ENCODE measurements around the gene TRIM38.

The TRIM38 gene

DNA sequence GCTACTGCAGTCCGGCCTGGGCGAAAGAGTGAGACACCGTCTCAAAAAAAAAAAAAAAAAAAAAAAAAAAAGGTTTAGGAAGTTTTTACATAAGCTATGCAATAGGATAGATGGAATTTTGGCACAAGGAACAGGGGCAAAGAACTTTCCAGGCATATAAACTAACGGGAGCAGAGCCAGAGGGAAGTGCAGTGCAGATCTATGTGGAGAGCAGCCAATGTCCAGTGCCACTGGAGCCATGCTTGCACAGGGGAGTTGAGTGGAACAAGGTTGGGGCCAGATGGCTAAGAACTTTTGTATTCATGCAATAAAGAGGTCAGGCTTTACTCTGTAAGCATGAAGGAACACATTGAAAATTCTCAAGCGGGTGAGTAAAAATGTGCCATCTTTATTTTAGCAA, 42.9 kb upstream of the TRIM38 start:
- in situ Hi-C loops (cut with MboI; ENCODE audit: low sequenced_read_pairs, unreplicated experiment) = no loop called here
- no peak for DNase-seq (ENCODE audit: low spot score)
- TF ChIP-seq, protein P1, sequence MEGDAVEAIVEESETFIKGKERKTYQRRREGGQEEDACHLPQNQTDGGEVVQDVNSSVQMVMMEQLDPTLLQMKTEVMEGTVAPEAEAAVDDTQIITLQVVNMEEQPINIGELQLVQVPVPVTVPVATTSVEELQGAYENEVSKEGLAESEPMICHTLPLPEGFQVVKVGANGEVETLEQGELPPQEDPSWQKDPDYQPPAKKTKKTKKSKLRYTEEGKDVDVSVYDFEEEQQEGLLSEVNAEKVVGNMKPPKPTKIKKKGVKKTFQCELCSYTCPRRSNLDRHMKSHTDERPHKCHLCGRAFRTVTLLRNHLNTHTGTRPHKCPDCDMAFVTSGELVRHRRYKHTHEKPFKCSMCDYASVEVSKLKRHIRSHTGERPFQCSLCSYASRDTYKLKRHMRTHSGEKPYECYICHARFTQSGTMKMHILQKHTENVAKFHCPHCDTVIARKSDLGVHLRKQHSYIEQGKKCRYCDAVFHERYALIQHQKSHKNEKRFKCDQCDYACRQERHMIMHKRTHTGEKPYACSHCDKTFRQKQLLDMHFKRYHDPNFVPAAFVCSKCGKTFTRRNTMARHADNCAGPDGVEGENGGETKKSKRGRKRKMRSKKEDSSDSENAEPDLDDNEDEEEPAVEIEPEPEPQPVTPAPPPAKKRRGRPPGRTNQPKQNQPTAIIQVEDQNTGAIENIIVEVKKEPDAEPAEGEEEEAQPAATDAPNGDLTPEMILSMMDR (IDR thresholded peaks at IDR 0.05; ENCODE audit: borderline replicate concordance, control extremely low read depth, extremely low read depth, insufficient read depth, missing control alignments) = no peak

DNA sequence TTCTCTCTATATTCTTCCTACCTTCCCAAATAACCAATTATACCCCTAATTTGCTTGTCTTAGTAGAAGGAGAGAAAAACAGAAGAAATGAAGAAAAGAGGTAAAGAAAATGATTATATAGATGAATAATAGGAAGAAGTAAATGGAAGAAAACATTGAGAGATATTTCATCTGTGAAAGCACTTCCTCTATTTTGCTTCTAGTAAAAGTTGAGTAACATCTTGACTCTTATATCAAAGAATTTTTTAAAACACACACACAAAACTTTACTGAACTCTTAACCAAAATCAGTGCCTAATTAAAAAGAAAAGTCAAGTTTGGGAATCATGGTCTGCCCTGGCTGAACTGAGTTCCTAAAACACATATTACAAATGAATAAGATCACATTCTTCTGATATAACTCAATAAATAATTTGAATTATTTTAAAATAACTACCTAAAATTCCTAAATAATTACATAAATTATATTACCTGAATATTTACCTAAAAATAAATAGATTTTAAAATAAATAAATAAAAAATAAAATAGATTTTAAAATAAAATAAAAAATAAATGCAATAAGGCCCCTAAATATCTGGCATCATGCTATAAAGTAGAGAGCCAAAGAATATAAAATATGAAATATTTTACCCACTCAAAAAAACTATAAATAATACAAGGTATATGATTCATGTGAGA, 40.9 kb upstream of the TRIM38 start:
- in situ Hi-C loops (cut with MboI; ENCODE audit: low sequenced_read_pairs, unreplicated experiment) = no loop called here
- TF ChIP-seq, protein P1 (IDR thresholded peaks at IDR 0.05; ENCODE audit: borderline replicate concordance, control extremely low read depth, extremely low read depth, insufficient read depth, missing control alignments) = no peak
- no peak for DNase-seq (ENCODE audit: low spot score)

DNA sequence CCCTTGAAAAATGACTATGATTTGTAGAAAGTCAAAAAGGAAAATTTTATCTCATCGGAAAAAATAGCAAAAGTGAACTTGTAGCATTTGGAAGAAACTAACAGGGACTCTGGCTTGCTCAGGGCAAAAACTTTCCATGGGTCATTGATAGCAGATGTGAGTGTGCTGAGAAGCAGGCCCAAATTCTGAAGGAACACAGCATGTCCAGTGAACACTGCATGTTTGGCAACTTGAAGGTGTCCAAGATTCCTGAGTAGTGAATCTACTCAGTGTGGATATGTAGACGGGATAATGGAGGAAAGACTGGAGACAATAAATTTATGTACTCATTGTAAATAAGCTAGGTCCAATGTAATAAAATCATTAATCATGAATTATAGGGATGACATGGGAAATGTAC, 40.3 kb upstream of the TRIM38 start:
- TF ChIP-seq, protein P1 (IDR thresholded peaks at IDR 0.05; ENCODE audit: borderline replicate concordance, control extremely low read depth, extremely low read depth, insufficient read depth, missing control alignments) = no peak
- in situ Hi-C loops (cut with MboI; ENCODE audit: low sequenced_read_pairs, unreplicated experiment) = no loop called here
- DNase-seq (ENCODE audit: low spot score) = no peak

DNA sequence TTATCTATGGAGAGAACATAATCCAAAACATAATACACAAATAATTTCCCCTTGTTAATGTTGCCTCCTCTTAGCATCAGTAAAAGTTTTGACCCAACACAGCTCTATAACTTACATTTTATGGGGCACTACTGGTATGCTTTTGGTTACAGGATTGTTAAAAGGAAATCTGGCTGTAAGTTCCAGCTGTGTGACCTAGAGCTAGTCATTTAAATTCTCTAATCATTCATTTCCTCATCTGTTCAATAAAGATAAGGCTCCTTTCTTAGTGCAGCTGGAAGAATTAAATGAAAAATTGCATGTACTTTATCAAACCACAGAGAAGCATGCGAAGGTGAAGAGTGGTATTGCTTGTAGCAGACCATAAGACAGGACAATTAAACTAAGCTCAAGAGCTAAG, 36.7 kb upstream of the TRIM38 start:
- in situ Hi-C loops (cut with MboI; ENCODE audit: low sequenced_read_pairs, unreplicated experiment) = loop anchor here (25.0 kb wide), 1 partner anchor 664 kb away; no protein-coding TSS in a partner anchor
- DNase-seq (ENCODE audit: low spot score) = no peak
- TF ChIP-seq, protein P1 (IDR thresholded peaks at IDR 0.05; ENCODE audit: borderline replicate concordance, control extremely low read depth, extremely low read depth, insufficient read depth, missing control alignments) = no peak

DNA sequence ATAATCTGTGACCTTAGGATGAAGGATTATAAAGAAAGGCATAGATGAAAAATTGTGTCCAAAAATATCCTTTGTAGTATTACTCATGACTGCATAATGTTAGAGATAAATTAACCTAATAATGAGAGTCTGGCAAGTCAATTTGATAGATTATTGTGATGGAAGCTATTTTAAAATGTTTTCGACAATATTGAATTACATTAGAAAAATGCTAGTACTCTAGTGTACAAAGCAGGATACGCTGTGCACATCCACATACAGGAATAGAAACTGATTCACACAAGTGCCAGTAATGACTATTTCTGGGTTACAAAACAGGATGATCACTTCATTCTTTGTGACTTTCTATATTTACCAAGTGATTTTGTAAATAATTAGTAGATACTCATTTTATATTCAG, 35.4 kb upstream of the TRIM38 start:
- DNase-seq (ENCODE audit: low spot score) = no peak
- TF ChIP-seq, protein P1 (IDR thresholded peaks at IDR 0.05; ENCODE audit: borderline replicate concordance, control extremely low read depth, extremely low read depth, insufficient read depth, missing control alignments) = no peak
- in situ Hi-C loops (cut with MboI; ENCODE audit: low sequenced_read_pairs, unreplicated experiment) = loop anchor here (25.0 kb wide), 1 partner anchor 665 kb away; no protein-coding TSS in a partner anchor

DNA sequence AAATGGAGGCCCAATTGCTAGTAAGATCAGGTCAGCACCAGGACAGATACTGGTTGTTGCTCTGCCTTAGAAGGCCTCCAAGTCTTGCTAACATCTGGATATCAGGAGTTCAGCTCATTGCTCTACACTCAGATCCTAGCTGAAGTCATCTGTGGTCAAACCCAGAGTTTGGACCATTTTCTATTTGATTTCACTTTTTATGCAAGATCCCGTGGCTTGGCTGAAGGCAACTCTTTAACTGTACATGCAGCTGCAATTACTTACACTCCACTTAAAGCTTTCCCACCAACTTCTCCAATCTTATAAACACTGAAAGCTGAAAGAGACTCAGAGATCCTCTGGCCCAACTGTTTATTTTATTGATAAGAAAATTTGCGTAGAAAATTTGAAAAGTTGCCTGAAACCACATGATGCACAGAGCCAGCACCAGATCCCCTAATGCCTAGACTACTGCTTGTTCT, 34.8 kb upstream of the TRIM38 start:
- DNase-seq (ENCODE audit: low spot score) = no peak
- in situ Hi-C loops (cut with MboI; ENCODE audit: low sequenced_read_pairs, unreplicated experiment) = loop anchor here (25.0 kb wide), 1 partner anchor 665 kb away; no protein-coding TSS in a partner anchor

More for the DNA sequence above, 34.8 kb upstream of the TRIM38 start:
- TF ChIP-seq, protein P1 (IDR thresholded peaks at IDR 0.05; ENCODE audit: borderline replicate concordance, control extremely low read depth, extremely low read depth, insufficient read depth, missing control alignments) = no peak
